Kidney (tissue), 22 donors: ENCODE data around the gene IL1B. TPM values are rescaled to one million over a fixed set of nuclear protein-coding genes. Genes with fewer than 3 reads are reported as not detected.

Experiments used
- DNase-seq, 5 donors: peaks; one replicate each; pipeline ENCODE4 v3.0.0-alpha.2; 2013 to 2020
- FAIRE-seq: peaks from 2 replicates; lab custom pipeline; 2012; peaks lifted over from hg19 to GRCh38; lab: Jason Lieb, UNC
- H3K27ac ChIP-seq, 2 donors: one replicate each; pipeline ENCODE4 v1.7.0; 2013; ENCODE audit warnings: low read depth in 2 of 2, low read length in 2 of 2, inconsistent platforms in 1 of 2
- H3K27me3 ChIP-seq: one replicate; pipeline ENCODE4 v1.7.1; 2013; ENCODE audit warnings: low read length, inconsistent platforms; ENCODE audit not compliant: control insufficient read depth, insufficient read depth
- H3K36me3 ChIP-seq, 3 donors: one replicate each; pipeline versions ENCODE4 v1.7.0 to v1.7.1; 2013; ENCODE audit warnings: low read length in 3 of 3, control low read depth in 1 of 3, inconsistent platforms in 1 of 3; ENCODE audit not compliant: insufficient read depth in 3 of 3, control insufficient read depth in 2 of 3
- H3K4me1 ChIP-seq, 3 donors: one replicate each; pipeline versions ENCODE4 v1.7.0 to v1.7.1; 2013; ENCODE audit warnings: low read length in 3 of 3, inconsistent platforms in 1 of 3, low read depth in 1 of 3; ENCODE audit not compliant: control insufficient read depth in 2 of 3, insufficient read depth in 2 of 3
- H3K4me3 ChIP-seq, 3 donors: one replicate each; pipeline versions ENCODE4 v1.7.0 to v1.8.1; 2013; ENCODE audit warnings: low read length in 3 of 3, control low read depth in 1 of 3, inconsistent platforms in 1 of 3
- H3K9ac ChIP-seq, 3 donors: one replicate each; pipeline versions ENCODE4 v1.7.0 to v1.7.1; 2013; ENCODE audit warnings: low read length in 3 of 3, control low read depth in 1 of 3, inconsistent platforms in 1 of 3
- H3K9me3 ChIP-seq, 3 donors: one replicate each; pipeline versions ENCODE4 v1.7.0 to v1.7.1; 2013; ENCODE audit warnings: low read length in 3 of 3, control low read depth in 1 of 3, inconsistent platforms in 1 of 3; ENCODE audit not compliant: control insufficient read depth in 2 of 3, insufficient read depth in 1 of 3
- intact Hi-C: fragments of 100-400 bp; cut with DNase I; formaldehyde crosslinking; loops from one replicate; pipeline ENCODE4 v1.11.1; 2022
- long read RNA-seq, 10 donors: library from polyadenylated mRNA in 1 of 10; unstranded in 1 of 10; transcript quantifications; one replicate each; pipeline ENCODE4 v2.0.0 and lab custom pipeline, GENCODE V29; 2021 to 2026
- polyA plus RNA-seq: library from polyadenylated mRNA; stranded (reverse); fragments of 350-450 nt; fragmentation: Illumina TruSeq; extraction: RNeasy Lipid Tissue Mini Kit (QIAGEN cat#74804); gene quantifications from one replicate; pipeline ENCODE4 v1.2.3, GENCODE V29; 2014; ENCODE audit warnings: low read depth, low replicate concordance; ENCODE audit not compliant: insufficient read depth
- total RNA-seq: library from RNA; stranded (reverse); fragmentation: NEBNext Ultra II Directional; extraction: Animal tissue kit (Norgen Biotek cat#: 25700); gene quantifications from one replicate; pipeline ENCODE4 v1.2.1, GENCODE V29; 2021
- TF ChIP-seq, protein P1 (sequence below): IDR thresholded peaks from 3 replicates; pipeline ENCODE4 v1.5.1; 2012; ENCODE audit warnings: mild to moderate bottlenecking, moderate library complexity, borderline replicate concordance; ENCODE audit not compliant: insufficient read depth; ENCODE audit errors: extremely low read depth
- donor health status: control.
- donor health status: control.
- donor health status: control.
- donor health status: control.
- donor health status: control.
- donor health status: DM: yes; HTN: yes; CAD: no.
- donor health status: Normal renal cell carcinoma (clear cell type).

IL1B gene
- total RNA-seq (2.9 TPM), polyA plus RNA-seq (0.56 TPM)
- long read RNA-seq, donor 1, result 0 reads
- long read RNA-seq, donor 2, result 0 reads
- long read RNA-seq, donor 3, result 0 reads
- long read RNA-seq, donor 4, result 0 reads
- long read RNA-seq, donor 5, result 0 reads
- long read RNA-seq, donor 6, partial matches to known transcripts, result 0 of 2 reads
- long read RNA-seq, donor 6, other reads (novel, unspliced or antisense), result 0 of 2 reads
- long read RNA-seq, donor 7, partial matches to known transcripts, result 0 of 1 reads
- long read RNA-seq, donor 7, other reads (novel, unspliced or antisense), result 1 of 1 reads
- long read RNA-seq, donor 8, result 0 reads
- long read RNA-seq, donor 9, result 0 reads
- long read RNA-seq, donor 10, result 0 reads

DNA sequence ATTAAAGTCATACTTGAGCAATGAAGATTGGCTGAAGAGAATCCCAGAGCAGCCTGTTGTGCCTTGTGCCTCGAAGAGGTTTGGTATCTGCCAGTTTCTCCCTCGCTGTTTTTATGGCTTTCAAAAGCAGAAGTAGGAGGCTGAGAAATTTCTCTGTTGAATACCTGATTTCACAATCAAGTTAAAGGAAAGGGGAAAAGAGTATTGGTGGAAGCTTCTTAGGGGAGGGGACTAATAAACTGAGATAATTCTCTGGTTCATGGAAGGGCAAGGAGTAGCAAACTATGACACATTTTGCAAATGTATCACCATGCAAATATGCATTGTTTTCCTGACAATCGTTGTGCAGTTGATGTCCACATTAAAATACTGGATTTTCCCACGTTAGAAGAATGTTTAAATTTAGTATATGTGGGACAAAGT, at the start of gene IL1B:
TSS of gene IL1B (minus strand) at position 85 of the 423 bp plus-strand sequence. CDS start 550 bp downstream, outside the sequence.
- TF ChIP-seq, protein P1, sequence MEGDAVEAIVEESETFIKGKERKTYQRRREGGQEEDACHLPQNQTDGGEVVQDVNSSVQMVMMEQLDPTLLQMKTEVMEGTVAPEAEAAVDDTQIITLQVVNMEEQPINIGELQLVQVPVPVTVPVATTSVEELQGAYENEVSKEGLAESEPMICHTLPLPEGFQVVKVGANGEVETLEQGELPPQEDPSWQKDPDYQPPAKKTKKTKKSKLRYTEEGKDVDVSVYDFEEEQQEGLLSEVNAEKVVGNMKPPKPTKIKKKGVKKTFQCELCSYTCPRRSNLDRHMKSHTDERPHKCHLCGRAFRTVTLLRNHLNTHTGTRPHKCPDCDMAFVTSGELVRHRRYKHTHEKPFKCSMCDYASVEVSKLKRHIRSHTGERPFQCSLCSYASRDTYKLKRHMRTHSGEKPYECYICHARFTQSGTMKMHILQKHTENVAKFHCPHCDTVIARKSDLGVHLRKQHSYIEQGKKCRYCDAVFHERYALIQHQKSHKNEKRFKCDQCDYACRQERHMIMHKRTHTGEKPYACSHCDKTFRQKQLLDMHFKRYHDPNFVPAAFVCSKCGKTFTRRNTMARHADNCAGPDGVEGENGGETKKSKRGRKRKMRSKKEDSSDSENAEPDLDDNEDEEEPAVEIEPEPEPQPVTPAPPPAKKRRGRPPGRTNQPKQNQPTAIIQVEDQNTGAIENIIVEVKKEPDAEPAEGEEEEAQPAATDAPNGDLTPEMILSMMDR, result no peak
- DNase-seq, result no peak
- no peak within 1 kb of the TSS for H3K4me3 ChIP-seq

DNA sequence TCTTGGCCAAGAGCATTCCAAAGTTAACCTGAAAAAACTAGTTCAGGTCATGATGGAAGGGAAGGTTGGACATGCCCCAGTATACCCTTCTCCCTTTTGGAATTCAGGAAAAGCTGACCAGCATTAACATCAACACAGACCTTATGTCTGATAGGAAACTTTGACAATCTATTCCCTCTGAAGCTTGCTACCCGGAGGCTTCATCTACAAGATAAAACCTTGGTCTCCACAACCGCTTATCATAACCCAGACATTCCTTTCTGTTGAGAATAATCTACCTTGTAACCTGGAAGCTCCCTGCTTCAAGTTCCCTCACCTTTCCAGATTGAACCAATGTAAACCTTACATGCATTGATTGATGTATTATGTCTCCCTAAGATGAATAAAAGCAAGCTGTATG, 49.7 kb upstream of the IL1B start:
- Histone ChIP-seq H3K9ac (no peak overlapping the region), H3K36me3 (no peaks in the 10 kb centered on the region), H3K4me1 (no peaks in the 10 kb centered on the region), H3K27me3 (no peaks in the 10 kb centered on the region), H3K27ac (no peak overlapping the region), H3K9me3 (no peaks in the 10 kb centered on the region), H3K4me3 (no peak overlapping the region)
- intact Hi-C loops, result no loop called here
- TF ChIP-seq, protein P1, result no peak
- FAIRE-seq, result no peak
- no peak for DNase-seq

More for the DNA sequence above, at the start of gene IL1B:
- Histone ChIP-seq H3K27me3 (no peaks in the 10 kb centered on the region), H3K36me3 (no peaks in the 10 kb centered on the region), H3K27ac (no peak within 1 kb of the TSS), H3K9ac (no peak within 1 kb of the TSS), H3K9me3 (no peaks in the 10 kb centered on the region), H3K4me1 (peaks cover 0 to 11% (median 3%) of the 10 kb centered on the region in 3 donors)
- no peak for FAIRE-seq
- intact Hi-C loops, result no loop called here

DNA sequence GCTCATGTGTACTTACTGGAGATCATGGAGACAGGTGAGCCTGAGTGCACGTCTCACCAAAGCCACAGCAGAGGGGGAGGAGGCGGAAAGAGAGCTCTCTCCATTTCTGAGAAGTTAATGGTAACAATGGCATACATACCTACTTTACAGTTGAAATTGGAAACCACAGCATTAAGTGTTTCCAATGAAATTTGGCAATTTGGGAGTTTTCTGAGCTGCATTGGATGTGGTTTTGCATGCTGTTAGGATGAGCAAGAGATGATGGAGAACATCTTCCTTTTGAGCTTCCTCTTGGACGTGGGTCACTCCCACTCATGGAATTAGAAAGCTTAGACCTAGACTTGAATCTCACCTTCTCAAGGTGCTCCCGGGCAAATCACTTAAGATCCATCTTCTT, 48.9 kb upstream of the IL1B start:
- DNase-seq (no peak), FAIRE-seq (no peak)
- Histone ChIP-seq H3K4me3 (no peak overlapping the region), H3K27ac (no peak overlapping the region), H3K27me3 (no peaks in the 10 kb centered on the region), H3K36me3 (no peaks in the 10 kb centered on the region), H3K9me3 (no peaks in the 10 kb centered on the region), H3K4me1 (no peaks in the 10 kb centered on the region), H3K9ac (no peak overlapping the region)
- intact Hi-C loops, result no loop called here
- TF ChIP-seq, protein P1, result no peak
